Fibroblast of lung (primary cell): ENCODE results near the gene TCL1B. TPM values are rescaled to one million over a fixed set of nuclear protein-coding genes. Genes with fewer than 3 reads are reported as not detected.

ENCODE experiments used
- DNase-seq, 2 donors: peaks; one replicate each; pipeline versions ENCODE4 v3.0.0 to v3.0.0-alpha.2; 2010; ENCODE audit warnings: low read depth in 2 of 2
- H2AFZ ChIP-seq: 2 replicates; pipeline ENCODE4 v1.5.1; 2012; ENCODE audit warnings: low read length, control low read depth, inconsistent platforms
- H3K27ac ChIP-seq: 2 replicates; pipeline ENCODE4 v1.5.1; 2011; ENCODE audit warnings: low read length, control low read depth; ENCODE audit not compliant: insufficient read depth
- H3K27me3 ChIP-seq: 2 replicates; pipeline ENCODE4 v1.5.1; 2011; ENCODE audit warnings: mild to moderate bottlenecking, low read length; ENCODE audit not compliant: control insufficient read depth, insufficient read depth
- H3K36me3 ChIP-seq: 2 replicates; pipeline ENCODE4 v1.5.1; 2011; ENCODE audit warnings: low read length; ENCODE audit not compliant: control insufficient read depth, insufficient read depth
- H3K4me1 ChIP-seq: 2 replicates; pipeline ENCODE4 v1.5.1; 2011; ENCODE audit warnings: low read length; ENCODE audit not compliant: control insufficient read depth, insufficient read depth; ENCODE audit errors: extremely low read depth
- H3K4me2 ChIP-seq: 2 replicates; pipeline ENCODE4 v1.5.1; 2011; ENCODE audit warnings: low read length, control low read depth; ENCODE audit not compliant: insufficient read depth; ENCODE audit errors: extremely low read depth
- H3K4me3 ChIP-seq, 4 experiments: fragments of 200-600 bp in 1 of 4; sonication (generic) in 1 of 4; replicated peaks in 1 of 4; 2 replicates each; pipeline ENCODE4 v1.5.1; 2011 to 2016; ENCODE audit warnings: low read length in 4 of 4, low read depth in 3 of 4, mild to moderate bottlenecking in 3 of 4, control low read depth in 2 of 4, inconsistent platforms in 1 of 4, mixed read lengths in 1 of 4; ENCODE audit not compliant: insufficient read depth in 1 of 4; ENCODE audit errors: control extremely low read depth in 1 of 4
- H3K79me2 ChIP-seq: 2 replicates; pipeline ENCODE4 v1.5.1; 2012; ENCODE audit warnings: mild to moderate bottlenecking, low read length, inconsistent platforms; ENCODE audit not compliant: control insufficient read depth, insufficient read depth
- H3K9ac ChIP-seq: 2 replicates; pipeline ENCODE4 v1.5.1; 2011; ENCODE audit warnings: mild to moderate bottlenecking, low read length, control low read depth; ENCODE audit not compliant: insufficient read depth
- H3K9me3 ChIP-seq: 2 replicates; pipeline ENCODE4 v1.5.1; 2012; ENCODE audit warnings: low read depth, low read length; ENCODE audit not compliant: control insufficient read depth, insufficient read depth
- H4K20me1 ChIP-seq: 2 replicates; pipeline ENCODE4 v1.5.1; 2011; ENCODE audit warnings: low read length; ENCODE audit not compliant: control insufficient read depth, insufficient read depth; ENCODE audit errors: extremely low read depth
- EZH2 ChIP-seq: IDR thresholded peaks from 2 replicates; pipeline ENCODE4 v1.5.1; 2012; ENCODE audit warnings: low read length, control low read depth, mild to moderate bottlenecking; ENCODE audit errors: missing control alignments
- polyA plus RNA-seq, 2 donors: library from polyadenylated mRNA; depleted of rRNA in 1 of 2; stranded (reverse) in 1 of 2; unstranded in 1 of 2; fragments of >200 nt; gene quantifications; 2 replicates each; pipeline ENCODE4 v1.2.1, GENCODE V29; 2011 to 2012; ENCODE audit warnings: missing spikeins in 1 of 2
- total RNA-seq: library from RNA; depleted of rRNA; stranded (reverse); fragments of >200 nt; gene quantifications from 2 replicates; pipeline ENCODE4 v1.2.1, GENCODE V29; 2014
- TF ChIP-seq, protein P1 (sequence below), 2 donors: IDR thresholded peaks in 1 of 2; conservative IDR thresholded peaks in 1 of 2; 1 replicate in 1 of 2; 2 replicates in 1 of 2; pipeline ENCODE4 v1.5.1; 2011 to 2012; ENCODE audit warnings: low read length in 2 of 2, control low read depth in 1 of 2, inconsistent platforms in 1 of 2, low read depth in 1 of 2, mild to moderate bottlenecking in 1 of 2

The TCL1B gene
- total and polyA plus RNA-seq, 2 donors (not counting 1 experiment from before 2014, with no cell fraction given): not detected

GRCh38 chr14:95656634-95657033 is 29.6 kb upstream of the TCL1B start:
- TF ChIP-seq EZH2: no peak
- TF ChIP-seq, protein P1, sequence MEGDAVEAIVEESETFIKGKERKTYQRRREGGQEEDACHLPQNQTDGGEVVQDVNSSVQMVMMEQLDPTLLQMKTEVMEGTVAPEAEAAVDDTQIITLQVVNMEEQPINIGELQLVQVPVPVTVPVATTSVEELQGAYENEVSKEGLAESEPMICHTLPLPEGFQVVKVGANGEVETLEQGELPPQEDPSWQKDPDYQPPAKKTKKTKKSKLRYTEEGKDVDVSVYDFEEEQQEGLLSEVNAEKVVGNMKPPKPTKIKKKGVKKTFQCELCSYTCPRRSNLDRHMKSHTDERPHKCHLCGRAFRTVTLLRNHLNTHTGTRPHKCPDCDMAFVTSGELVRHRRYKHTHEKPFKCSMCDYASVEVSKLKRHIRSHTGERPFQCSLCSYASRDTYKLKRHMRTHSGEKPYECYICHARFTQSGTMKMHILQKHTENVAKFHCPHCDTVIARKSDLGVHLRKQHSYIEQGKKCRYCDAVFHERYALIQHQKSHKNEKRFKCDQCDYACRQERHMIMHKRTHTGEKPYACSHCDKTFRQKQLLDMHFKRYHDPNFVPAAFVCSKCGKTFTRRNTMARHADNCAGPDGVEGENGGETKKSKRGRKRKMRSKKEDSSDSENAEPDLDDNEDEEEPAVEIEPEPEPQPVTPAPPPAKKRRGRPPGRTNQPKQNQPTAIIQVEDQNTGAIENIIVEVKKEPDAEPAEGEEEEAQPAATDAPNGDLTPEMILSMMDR (conservative IDR thresholded peaks at IDR 0.05 in 1 of 2, IDR thresholded peaks at IDR 0.05 in 1 of 2; ENCODE audit: low read depth in 1 of 2, low read length in 2 of 2): no peak
- no peaks in the 10 kb centered on the region for H4K20me1 ChIP-seq
- no peak overlapping the region for H3K9ac ChIP-seq
- H3K27me3 ChIP-seq: no peaks in the 10 kb centered on the region
- H3K79me2 ChIP-seq: no peaks in the 10 kb centered on the region
- no peak overlapping the region for H3K4me3 ChIP-seq
- H3K4me1 ChIP-seq: no peaks in the 10 kb centered on the region
- no peak for DNase-seq
- H3K4me2 ChIP-seq: no peak overlapping the region
- H3K36me3 ChIP-seq: no peaks in the 10 kb centered on the region
- no peaks in the 10 kb centered on the region for H3K9me3 ChIP-seq
- no peak overlapping the region for H3K27ac ChIP-seq
- no peak overlapping the region for H2AFZ ChIP-seq

DNA sequence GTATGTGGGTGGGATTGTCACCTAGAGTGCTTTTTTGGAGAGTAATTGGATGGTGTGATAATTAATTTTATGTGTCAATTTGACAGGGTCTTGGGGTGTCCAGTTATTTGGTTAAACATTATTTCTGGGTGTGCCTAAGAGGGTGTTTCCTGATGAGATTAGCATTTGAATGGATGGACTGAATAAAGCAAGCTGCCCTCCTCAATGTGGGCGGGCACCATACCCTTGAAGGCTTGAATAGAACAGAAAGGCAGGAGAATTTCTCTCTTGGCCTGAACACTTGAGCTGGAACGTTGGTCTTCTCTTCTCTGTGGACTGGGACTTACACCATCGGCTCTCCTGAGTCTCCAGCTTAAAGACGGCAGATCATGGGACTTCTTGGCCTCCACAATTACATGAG is 28.8 kb upstream of the TCL1B start:
- Histone ChIP-seq H3K4me1 (no peaks in the 10 kb centered on the region), H3K27ac (no peak overlapping the region), H2AFZ (no peak overlapping the region), H3K36me3 (no peaks in the 10 kb centered on the region), H4K20me1 (no peaks in the 10 kb centered on the region), H3K4me3 (no peak overlapping the region), H3K79me2 (no peaks in the 10 kb centered on the region), H3K27me3 (no peaks in the 10 kb centered on the region), H3K4me2 (no peak overlapping the region), H3K9ac (no peak overlapping the region), H3K9me3 (no peaks in the 10 kb centered on the region)
- DNase-seq: no peak
- no peak for TF ChIP-seq EZH2
- TF ChIP-seq, protein P1 (conservative IDR thresholded peaks at IDR 0.05 in 1 of 2, IDR thresholded peaks at IDR 0.05 in 1 of 2; ENCODE audit: low read depth in 1 of 2, low read length in 2 of 2): no peak

DNA sequence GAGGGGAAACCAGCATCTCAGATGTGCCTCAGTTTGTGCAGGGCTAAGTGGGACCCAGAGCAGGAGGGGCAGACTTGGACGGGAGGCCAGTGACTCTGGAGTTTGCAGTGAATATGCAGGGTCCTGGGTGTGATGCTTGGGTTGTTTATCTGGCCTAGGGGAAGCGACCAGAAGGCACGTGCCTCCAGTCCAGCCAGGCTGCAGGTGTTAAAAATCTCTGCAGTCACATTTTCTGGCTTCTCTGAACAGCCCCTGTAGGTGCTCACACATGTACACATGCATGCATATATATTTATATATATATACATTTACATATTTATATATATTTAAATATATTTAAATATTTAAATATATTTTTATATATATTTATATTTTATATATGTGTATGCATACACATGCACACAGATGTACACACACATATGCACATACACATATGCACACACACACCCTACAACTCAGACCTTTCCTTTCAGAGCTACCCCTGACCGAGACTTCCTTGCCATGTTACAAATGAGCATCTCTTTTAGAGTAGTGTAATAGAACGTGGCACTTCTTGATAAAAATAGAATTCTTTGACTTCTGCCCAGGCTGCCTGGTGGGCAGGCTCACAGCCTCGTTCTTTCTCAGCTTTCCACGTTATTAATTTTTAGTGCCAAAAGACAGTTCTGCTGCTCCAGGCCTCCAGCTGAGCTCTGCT is 26.8 kb upstream of the TCL1B start:
- no peaks in the 10 kb centered on the region for H4K20me1 ChIP-seq
- no peak overlapping the region for H3K4me2 ChIP-seq
- no peaks in the 10 kb centered on the region for H3K9me3 ChIP-seq
- no peaks in the 10 kb centered on the region for H3K79me2 ChIP-seq
- H3K4me3 ChIP-seq: no peak overlapping the region
- H3K4me1 ChIP-seq: no peaks in the 10 kb centered on the region
- DNase-seq: no peak
- no peak overlapping the region for H2AFZ ChIP-seq
- TF ChIP-seq, protein P1 (conservative IDR thresholded peaks at IDR 0.05 in 1 of 2, IDR thresholded peaks at IDR 0.05 in 1 of 2; ENCODE audit: low read depth in 1 of 2, low read length in 2 of 2): no peak
- TF ChIP-seq EZH2: no peak
- H3K27me3 ChIP-seq: no peaks in the 10 kb centered on the region
- H3K27ac ChIP-seq: no peak overlapping the region
- H3K36me3 ChIP-seq: no peaks in the 10 kb centered on the region
- no peak overlapping the region for H3K9ac ChIP-seq
